ENCODE results near the gene KIF19. TPM values are rescaled to one million over a fixed set of nuclear protein-coding genes. Genes with fewer than 3 reads are reported as not detected.

The KIF19 gene
- total RNA-seq, 1 experiment from 2014 or later = not detected

DNA sequence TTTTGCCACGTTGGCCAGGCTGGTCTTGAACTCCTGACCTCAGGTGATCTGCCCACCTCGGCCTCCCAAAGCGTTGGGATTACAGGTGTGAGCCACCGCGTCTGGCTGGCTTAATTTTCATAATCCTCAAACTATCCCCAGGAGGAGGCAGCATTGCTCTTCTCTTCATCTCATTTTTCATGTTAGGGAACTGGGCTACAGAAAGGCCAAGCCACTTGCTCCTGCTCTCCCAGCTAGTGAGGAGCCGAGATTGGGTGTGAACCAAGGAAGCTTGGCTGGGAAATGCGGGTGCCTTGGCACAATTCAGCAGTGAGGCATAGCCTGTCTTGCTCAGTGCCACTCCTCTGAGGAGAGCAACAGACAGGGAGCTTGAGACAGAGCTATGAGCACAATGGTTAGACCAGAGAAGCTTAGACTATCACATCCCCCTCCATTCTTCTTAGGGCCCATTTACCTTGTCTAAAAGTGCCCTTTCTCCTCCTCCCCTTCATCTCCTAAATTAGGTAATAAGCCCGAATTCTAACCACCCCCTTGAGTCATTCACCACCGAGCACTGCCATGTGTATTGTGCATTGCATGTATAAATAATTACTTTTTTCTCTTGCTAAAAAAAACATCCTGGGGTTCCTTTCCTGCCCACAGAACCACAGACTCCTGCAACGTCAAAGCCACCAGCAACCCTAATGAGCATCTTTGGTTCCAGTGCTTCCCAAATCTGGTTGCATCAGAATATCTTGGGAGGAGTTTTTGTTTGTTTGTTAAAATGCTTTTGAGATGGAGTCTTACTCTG is 20.0 kb upstream of the KIF19 start:
- H2AFZ ChIP-seq (ENCODE audit: low read length) = no peak overlapping the region
- no peaks in the 10 kb centered on the region for H3K4me1 ChIP-seq (ENCODE audit: insufficient read depth, low read length)
- no peak overlapping the region for H3K4me2 ChIP-seq (ENCODE audit: low read length)
- no peaks in the 10 kb centered on the region for H3K9me2 ChIP-seq (replicated peaks; ENCODE audit: low read length)
- no peak overlapping the region for H3K9ac ChIP-seq (ENCODE audit: low read length)
- BruUV-seq (replicated peaks) = no TSS peak
- ChIA-PET CTCF (interaction anchor here (0.6 to 1.0 kb wide), 5 partner anchors 55 to 1573 kb away, joined by 3 to 4 read pairs (median 3); partner anchors contain the start of gene BTBD17), POLR2A (ENCODE audit: unreplicated experiment) (no interaction called here)
- intact Hi-C loops (cut with micrococcal nuclease) = loop anchor here (1.0 kb wide), 1 partner anchor 55 kb away; the partner anchor contains the start of gene BTBD17
- ATAC-seq = peak; percentile 31
- H3K27me3 ChIP-seq (ENCODE audit: low read length) = peaks cover 5% of the 10 kb centered on the region; the same call in 1 of the 2 replicates
- no peak overlapping the region for H3K27ac ChIP-seq (ENCODE audit: low read length)
- H4K20me1 ChIP-seq (ENCODE audit: low read length) = no peaks in the 10 kb centered on the region
- DNase-seq = peak; percentile 44
- no peaks in the 10 kb centered on the region for H3F3A ChIP-seq (ENCODE audit: low read length, unreplicated experiment)
- H3K9me3 ChIP-seq (ENCODE audit: low read length) = no peaks in the 10 kb centered on the region
- no peaks in the 10 kb centered on the region for H3K36me3 ChIP-seq (ENCODE audit: low read depth, low read length)
- H3K79me2 ChIP-seq (ENCODE audit: low read length) = no peaks in the 10 kb centered on the region
- TF ChIP-seq, protein P1, sequence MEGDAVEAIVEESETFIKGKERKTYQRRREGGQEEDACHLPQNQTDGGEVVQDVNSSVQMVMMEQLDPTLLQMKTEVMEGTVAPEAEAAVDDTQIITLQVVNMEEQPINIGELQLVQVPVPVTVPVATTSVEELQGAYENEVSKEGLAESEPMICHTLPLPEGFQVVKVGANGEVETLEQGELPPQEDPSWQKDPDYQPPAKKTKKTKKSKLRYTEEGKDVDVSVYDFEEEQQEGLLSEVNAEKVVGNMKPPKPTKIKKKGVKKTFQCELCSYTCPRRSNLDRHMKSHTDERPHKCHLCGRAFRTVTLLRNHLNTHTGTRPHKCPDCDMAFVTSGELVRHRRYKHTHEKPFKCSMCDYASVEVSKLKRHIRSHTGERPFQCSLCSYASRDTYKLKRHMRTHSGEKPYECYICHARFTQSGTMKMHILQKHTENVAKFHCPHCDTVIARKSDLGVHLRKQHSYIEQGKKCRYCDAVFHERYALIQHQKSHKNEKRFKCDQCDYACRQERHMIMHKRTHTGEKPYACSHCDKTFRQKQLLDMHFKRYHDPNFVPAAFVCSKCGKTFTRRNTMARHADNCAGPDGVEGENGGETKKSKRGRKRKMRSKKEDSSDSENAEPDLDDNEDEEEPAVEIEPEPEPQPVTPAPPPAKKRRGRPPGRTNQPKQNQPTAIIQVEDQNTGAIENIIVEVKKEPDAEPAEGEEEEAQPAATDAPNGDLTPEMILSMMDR (conservative IDR thresholded peaks at IDR 0.05; ENCODE audit: low read depth, low read length) = peak; percentile 48
- no peak for TF ChIP-seq EZH2 (IDR thresholded peaks at IDR 0.05; ENCODE audit: low read length, unreplicated experiment)
- TF ChIP-seq EZH2phosphoT487 (IDR thresholded peaks at IDR 0.05; ENCODE audit: borderline replicate concordance, low read length) = no peak
- no peak overlapping the region for H3K4me3 ChIP-seq (ENCODE audit: low read length)

DNA sequence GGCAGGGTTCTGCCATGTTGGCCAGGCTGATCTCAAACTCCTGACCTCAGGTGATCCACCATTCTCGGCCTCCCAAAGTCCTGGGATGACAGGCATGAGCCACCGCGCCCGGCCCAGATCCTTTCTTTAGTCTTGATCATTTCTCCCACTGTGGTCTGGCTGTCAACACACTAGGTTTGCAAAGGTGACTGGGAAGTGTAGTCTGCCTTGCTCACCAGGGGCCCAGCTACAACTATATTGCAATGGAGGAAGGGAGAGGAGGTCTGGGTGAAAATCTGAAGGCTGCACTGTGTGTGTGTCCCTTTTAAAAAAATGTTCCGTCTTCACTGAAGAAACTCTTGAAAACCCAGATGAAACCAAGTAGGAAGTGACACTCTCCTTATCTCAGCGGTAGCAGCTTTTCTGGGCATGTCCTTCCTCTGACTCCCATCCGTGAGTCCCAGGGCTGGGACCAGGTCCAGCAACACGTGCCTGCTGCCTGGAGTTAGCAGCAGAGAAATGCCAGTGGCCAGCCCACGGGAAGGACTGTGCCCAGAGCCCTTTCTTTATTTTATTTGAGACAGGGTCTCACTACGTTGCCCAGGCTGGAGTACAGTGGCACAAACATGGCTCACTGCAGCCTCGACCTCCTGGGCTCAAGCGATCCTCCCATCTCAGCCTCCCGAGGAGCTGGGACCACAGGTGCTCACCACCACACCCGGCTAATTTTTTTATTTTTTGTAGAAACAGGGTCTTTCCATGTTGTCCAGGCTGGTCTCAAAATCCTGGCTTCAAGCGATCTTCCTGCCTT is 17.8 kb upstream of the KIF19 start:
- CTCF ChIA-PET = no interaction called here
- POLR2A ChIA-PET (ENCODE audit: unreplicated experiment) = no interaction called here

More for the DNA sequence above, 17.8 kb upstream of the KIF19 start:
- Histone ChIP-seq H2AFZ (ENCODE audit: low read length) (no peak overlapping the region), H3K9me2 (replicated peaks; ENCODE audit: low read length) (no peaks in the 10 kb centered on the region), H3K4me2 (ENCODE audit: low read length) (no peak overlapping the region), H3K27ac (ENCODE audit: low read length) (no peak overlapping the region), H3K27me3 (ENCODE audit: low read length) (peaks cover 14% of the 10 kb centered on the region), H3K4me3 (ENCODE audit: low read length) (no peak overlapping the region), H3K9me3 (ENCODE audit: low read length) (peaks cover 6% of the 10 kb centered on the region; the same call in 1 of the 2 replicates), H3K36me3 (ENCODE audit: low read depth, low read length) (no peaks in the 10 kb centered on the region), H3K4me1 (ENCODE audit: insufficient read depth, low read length) (no peaks in the 10 kb centered on the region), H3F3A (ENCODE audit: low read length, unreplicated experiment) (no peaks in the 10 kb centered on the region), H3K9ac (ENCODE audit: low read length) (no peak overlapping the region), H4K20me1 (ENCODE audit: low read length) (no peaks in the 10 kb centered on the region), H3K79me2 (ENCODE audit: low read length) (no peaks in the 10 kb centered on the region)
- intact Hi-C loops (cut with micrococcal nuclease) = no loop called here
- DNase-seq (no peak), ATAC-seq (peak; percentile 40; the same call in 1 of the 2 replicates)
- no TSS peak for BruUV-seq (replicated peaks)
- TF ChIP-seq EZH2phosphoT487 (IDR thresholded peaks at IDR 0.05; ENCODE audit: borderline replicate concordance, low read length) = no peak
- TF ChIP-seq EZH2 (IDR thresholded peaks at IDR 0.05; ENCODE audit: low read length, unreplicated experiment) = no peak
- TF ChIP-seq, protein P1 (conservative IDR thresholded peaks at IDR 0.05; ENCODE audit: low read depth, low read length) = no peak
